Right lobe of liver (tissue), 4 donors: ENCODE data around the gene KANSL1.

ENCODE experiments used
- POLR2A ChIP-seq: fragments of 450-650 bp; IDR thresholded peaks from one replicate; pipeline ENCODE4 v1.6.1; 2017; ENCODE audit warnings: antibody characterized with exemption, mild to moderate bottlenecking
- TF ChIP-seq, protein P1 (sequence below), 4 donors: fragments of 200-600 bp in 3 of 4; fragments of 450-650 bp in 1 of 4; IDR thresholded peaks; one replicate each; pipeline versions ENCODE4 v1.5.1 to v1.8.0; 2016 to 2022; ENCODE audit warnings: antibody characterized with exemption in 4 of 4, mild to moderate bottlenecking in 2 of 4
- donor health status: DM: no; HTN: no; CAD: no.
- donor health status: DM: no; HTN: no; CAD: no.
- donor health status: DM: no; HTN: yes; CAD: no.

GRCh38 chr17:46201491-46201890, 8.3 kb upstream of the KANSL1 start:
- TF ChIP-seq, protein P1, sequence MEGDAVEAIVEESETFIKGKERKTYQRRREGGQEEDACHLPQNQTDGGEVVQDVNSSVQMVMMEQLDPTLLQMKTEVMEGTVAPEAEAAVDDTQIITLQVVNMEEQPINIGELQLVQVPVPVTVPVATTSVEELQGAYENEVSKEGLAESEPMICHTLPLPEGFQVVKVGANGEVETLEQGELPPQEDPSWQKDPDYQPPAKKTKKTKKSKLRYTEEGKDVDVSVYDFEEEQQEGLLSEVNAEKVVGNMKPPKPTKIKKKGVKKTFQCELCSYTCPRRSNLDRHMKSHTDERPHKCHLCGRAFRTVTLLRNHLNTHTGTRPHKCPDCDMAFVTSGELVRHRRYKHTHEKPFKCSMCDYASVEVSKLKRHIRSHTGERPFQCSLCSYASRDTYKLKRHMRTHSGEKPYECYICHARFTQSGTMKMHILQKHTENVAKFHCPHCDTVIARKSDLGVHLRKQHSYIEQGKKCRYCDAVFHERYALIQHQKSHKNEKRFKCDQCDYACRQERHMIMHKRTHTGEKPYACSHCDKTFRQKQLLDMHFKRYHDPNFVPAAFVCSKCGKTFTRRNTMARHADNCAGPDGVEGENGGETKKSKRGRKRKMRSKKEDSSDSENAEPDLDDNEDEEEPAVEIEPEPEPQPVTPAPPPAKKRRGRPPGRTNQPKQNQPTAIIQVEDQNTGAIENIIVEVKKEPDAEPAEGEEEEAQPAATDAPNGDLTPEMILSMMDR (IDR thresholded peaks at IDR 0.05): no peak
- TF ChIP-seq POLR2A: no peak
